ENCODE data around the gene KCNMA1. TPM values are rescaled to one million over a fixed set of nuclear protein-coding genes. Genes with fewer than 3 reads are reported as not detected.

KCNMA1 gene
- total RNA-seq, 1 donor from 2014 or later, result 15.8 TPM

DNA sequence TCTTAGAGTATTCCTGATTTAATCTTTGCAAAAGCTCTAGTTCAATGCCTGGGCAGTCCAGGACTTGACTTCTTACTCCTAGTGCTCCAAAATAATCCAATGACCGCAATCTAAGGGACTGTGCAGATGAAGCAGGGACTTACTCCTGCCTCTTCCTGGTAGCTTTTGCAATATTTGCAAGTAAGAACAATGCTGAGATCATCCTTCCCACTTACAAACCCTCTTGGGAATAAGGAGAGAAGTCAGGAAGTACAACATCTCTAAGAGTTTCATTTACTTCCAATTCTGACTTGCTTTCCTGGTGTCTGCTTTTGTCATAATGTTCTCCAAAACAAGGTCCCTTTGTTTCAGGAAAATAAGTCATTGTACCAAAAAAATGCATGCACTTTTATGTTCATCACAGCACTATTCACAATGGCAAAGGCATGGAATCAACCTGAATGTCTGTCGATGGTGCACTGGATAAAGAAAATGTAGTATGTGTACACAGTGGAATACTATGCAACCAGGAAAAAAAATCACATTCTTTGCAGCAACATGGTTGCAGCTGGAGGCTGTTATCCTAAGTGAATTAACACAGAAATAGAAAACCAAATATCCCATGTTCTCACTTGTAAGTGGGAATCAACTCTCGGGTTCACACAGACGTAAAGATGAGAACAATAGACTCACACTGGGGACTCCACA, 7.1 kb upstream of the KCNMA1 start:
- H3K27me3 ChIP-seq (ENCODE audit: control insufficient read depth, insufficient read depth, low read length), result no peaks in the 10 kb centered on the region
- FAIRE-seq (no peak), DNase-seq (ENCODE audit: low read depth) (peak; percentile 13)
- no peaks in the 10 kb centered on the region for H3K36me3 ChIP-seq (ENCODE audit: control insufficient read depth, insufficient read depth, low read length)
- TF ChIP-seq CTCF (IDR thresholded peaks at IDR 0.05; ENCODE audit: insufficient read depth, low read length, severe bottlenecking), result no peak
- H3K4me3 ChIP-seq (ENCODE audit: low read depth, low read length), result no peak overlapping the region

- DNase-seq (ENCODE audit: low read depth), result peak; percentile 46
- peak; percentile 59 for TF ChIP-seq CTCF (IDR thresholded peaks at IDR 0.05; ENCODE audit: insufficient read depth, low read length, severe bottlenecking)
- no peak overlapping the region for H3K4me3 ChIP-seq (ENCODE audit: low read depth, low read length)
- no peaks in the 10 kb centered on the region for H3K36me3 ChIP-seq (ENCODE audit: control insufficient read depth, insufficient read depth, low read length)
- H3K27me3 ChIP-seq (ENCODE audit: control insufficient read depth, insufficient read depth, low read length), result no peaks in the 10 kb centered on the region
- no peak for FAIRE-seq
These were observed 6.3 kb upstream of the KCNMA1 start for GRCh38 chr10:77643795-77644468.

DNA sequence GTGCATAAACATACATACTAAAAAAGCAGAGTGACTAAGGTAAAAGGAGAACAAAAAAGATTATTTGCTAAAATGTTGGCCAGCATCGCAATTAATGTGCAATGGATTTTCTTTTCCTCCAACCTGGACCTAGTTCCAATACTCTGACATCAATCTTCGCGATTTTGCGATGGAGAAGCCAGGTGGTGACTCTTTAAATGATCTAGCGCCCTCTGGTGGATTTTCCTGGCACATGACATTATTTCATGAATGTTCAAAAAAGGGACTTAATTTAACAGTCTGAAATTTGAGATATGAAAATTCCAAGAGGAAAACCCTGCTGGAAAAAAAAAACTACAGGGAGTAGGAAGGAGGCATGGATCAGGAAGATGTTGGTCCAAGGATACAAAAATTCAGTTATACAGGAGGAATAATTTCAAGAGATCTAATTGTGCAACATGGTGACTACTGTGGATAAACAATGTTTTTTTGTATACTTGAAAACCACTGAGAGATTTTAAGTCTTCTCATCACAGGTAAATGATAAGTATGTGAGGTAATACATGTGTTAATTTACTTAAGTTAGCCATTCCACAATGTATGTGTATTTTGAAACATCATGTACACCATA, 4.3 kb upstream of the KCNMA1 start:
- no peak overlapping the region for H3K4me3 ChIP-seq (ENCODE audit: low read depth, low read length)
- FAIRE-seq (no peak), DNase-seq (ENCODE audit: low read depth) (peak; percentile 71)
- H3K36me3 ChIP-seq (ENCODE audit: control insufficient read depth, insufficient read depth, low read length), result no peaks in the 10 kb centered on the region
- TF ChIP-seq CTCF (IDR thresholded peaks at IDR 0.05; ENCODE audit: insufficient read depth, low read length, severe bottlenecking), result peak; percentile 48
- no peaks in the 10 kb centered on the region for H3K27me3 ChIP-seq (ENCODE audit: control insufficient read depth, insufficient read depth, low read length)

- DNase-seq (ENCODE audit: low read depth) (no peak), FAIRE-seq (no peak)
- TF ChIP-seq CTCF (IDR thresholded peaks at IDR 0.05; ENCODE audit: insufficient read depth, low read length, severe bottlenecking), result no peak
- H3K4me3 ChIP-seq (ENCODE audit: low read depth, low read length), result no peak overlapping the region
- no peaks in the 10 kb centered on the region for H3K36me3 ChIP-seq (ENCODE audit: control insufficient read depth, insufficient read depth, low read length)
- H3K27me3 ChIP-seq (ENCODE audit: control insufficient read depth, insufficient read depth, low read length), result no peaks in the 10 kb centered on the region
These were observed 3.7 kb upstream of the KCNMA1 start for GRCh38 chr10:77641344-77641743.

- TF ChIP-seq CTCF (IDR thresholded peaks at IDR 0.05; ENCODE audit: insufficient read depth, low read length, severe bottlenecking), result no peak
- Histone ChIP-seq H3K27me3 (ENCODE audit: control insufficient read depth, insufficient read depth, low read length) (no peaks in the 10 kb centered on the region), H3K4me3 (ENCODE audit: low read depth, low read length) (no peak overlapping the region), H3K36me3 (ENCODE audit: control insufficient read depth, insufficient read depth, low read length) (no peaks in the 10 kb centered on the region)
- no peak for FAIRE-seq
- DNase-seq (ENCODE audit: low read depth), result no peak
These were observed 2.6 kb upstream of the KCNMA1 start for GRCh38 chr10:77640167-77640566.

Measured in bronchial epithelial cell (primary cell).